ENCODE data around the gene MOCS1.

Gene MOCS1

DNA sequence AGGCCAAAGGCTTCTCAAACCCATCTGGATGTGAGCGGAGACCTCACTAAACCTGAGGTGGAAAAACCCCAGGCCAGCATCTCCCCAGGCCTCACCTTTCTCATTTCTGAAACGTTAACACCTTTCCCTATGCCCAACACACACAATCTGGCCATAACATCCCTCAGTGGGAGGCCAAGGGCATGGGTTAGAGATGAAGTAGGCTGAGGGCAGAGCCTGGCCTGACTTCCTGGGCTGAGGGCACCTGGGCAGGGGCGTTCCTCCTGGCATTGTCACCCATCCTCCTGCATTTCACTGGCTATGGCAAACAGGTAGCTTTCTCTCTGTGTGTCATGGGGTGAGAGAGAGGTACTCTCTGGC, 8.4 kb downstream of the MOCS1 start:
- no peak overlapping the region for H3K18ac ChIP-seq (ENCODE audit: low read depth in 1 of 2, low read length in 2 of 2)
- no peak overlapping the region for H2BK12ac ChIP-seq (ENCODE audit: low read length in 2 of 2)
- no peaks in the 10 kb centered on the region for H3K27me3 ChIP-seq (ENCODE audit: control insufficient read depth in 1 of 2, insufficient read depth in 1 of 2, low read length in 2 of 2)
- whole genome bisulfite sequencing: 100% methylated on average over 1 of the region's 3 CpGs
- no peak overlapping the region for H3K4me3 ChIP-seq (ENCODE audit: insufficient read depth in 1 of 2, low read depth in 1 of 2, low read length in 2 of 2)
- H3K27ac ChIP-seq (ENCODE audit: low read length, poor library complexity, severe bottlenecking): no peak overlapping the region
- H4K91ac ChIP-seq (ENCODE audit: low read length): no peak overlapping the region
- peaks cover 16% of the 10 kb centered on the region for H3K4me1 ChIP-seq (ENCODE audit: control insufficient read depth, insufficient read depth, low read depth, low read length)
- H4K8ac ChIP-seq (ENCODE audit: low read length): no peak overlapping the region
- no peak overlapping the region for H2BK15ac ChIP-seq (ENCODE audit: low read depth, poor library complexity, severe bottlenecking)
- no peak overlapping the region for H2BK120ac ChIP-seq (ENCODE audit: low read depth, low read length)
- no peak overlapping the region for H2AFZ ChIP-seq (ENCODE audit: low read depth, low read length)
- no peak overlapping the region for H3K23ac ChIP-seq (ENCODE audit: low read length in 2 of 2)
- H2AK5ac ChIP-seq (ENCODE audit: low read length, severe bottlenecking): no peak overlapping the region
- H3K4ac ChIP-seq (ENCODE audit: low read depth in 1 of 2, low read length in 2 of 2): no peak overlapping the region
- no peaks in the 10 kb centered on the region for H3K9me3 ChIP-seq (ENCODE audit: control insufficient read depth, low read length)
- peaks cover 13% of the 10 kb centered on the region for H3K79me1 ChIP-seq (replicated peaks; ENCODE audit: low read length, poor library complexity, severe bottlenecking)
- H3K14ac ChIP-seq (ENCODE audit: low read length in 2 of 2): no peak overlapping the region
- DNase-seq: no peak
- peaks cover 32 to 43% of the 10 kb centered on the region in 2 experiments for H3K36me3 ChIP-seq (ENCODE audit: control insufficient read depth in 1 of 2, insufficient read depth in 2 of 2, low read depth in 1 of 2, low read length in 2 of 2)
- no peak overlapping the region for H3K9ac ChIP-seq (ENCODE audit: low read length)
- no peak overlapping the region for H2BK5ac ChIP-seq (ENCODE audit: low read depth, low read length, poor library complexity, severe bottlenecking)
- H3K4me2 ChIP-seq (ENCODE audit: low read length, poor library complexity, severe bottlenecking): no peak overlapping the region

DNA sequence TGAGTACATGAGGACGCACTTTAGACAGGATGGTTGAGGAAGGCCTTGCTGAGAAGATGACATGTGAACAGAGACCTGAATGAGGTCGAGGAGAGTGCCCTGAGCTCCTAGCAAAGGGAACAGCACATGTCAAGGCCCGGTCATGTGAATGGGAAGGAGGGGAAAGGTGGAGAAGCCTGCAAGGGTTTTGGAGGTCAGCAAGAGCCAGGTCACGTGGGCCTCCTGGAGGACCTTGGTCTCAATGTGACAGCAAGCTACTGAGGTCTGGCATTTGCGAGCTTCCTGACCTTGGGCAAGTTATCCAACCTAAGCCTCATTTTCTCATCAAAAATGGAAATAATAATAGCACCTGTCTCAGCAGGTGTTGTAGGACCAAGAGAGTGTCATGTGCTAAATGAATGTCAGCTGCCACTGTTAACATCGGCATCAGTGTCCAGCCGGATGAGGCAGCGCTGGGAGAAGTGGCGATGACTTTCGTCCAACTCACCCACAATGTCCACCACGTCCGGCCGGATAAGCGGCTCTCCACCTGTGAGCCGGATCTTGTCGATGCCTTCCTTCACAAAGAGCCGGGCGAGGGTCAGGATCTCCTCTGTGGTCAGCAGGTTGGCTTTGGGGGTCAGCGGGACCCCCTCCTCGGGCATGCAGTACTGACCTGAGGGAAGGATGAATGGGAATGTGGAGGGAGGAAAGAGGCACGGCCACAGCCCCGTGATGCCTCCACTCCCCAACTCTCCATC, 8.9 kb downstream of the MOCS1 start:
- Histone ChIP-seq H3K4ac (ENCODE audit: low read depth in 1 of 2, low read length in 2 of 2) (no peak overlapping the region), H3K14ac (ENCODE audit: low read length in 2 of 2) (no peak overlapping the region), H3K79me1 (replicated peaks; ENCODE audit: low read length, poor library complexity, severe bottlenecking) (peaks cover 12% of the 10 kb centered on the region), H3K18ac (ENCODE audit: low read depth in 1 of 2, low read length in 2 of 2) (no peak overlapping the region), H3K23ac (ENCODE audit: low read length in 2 of 2) (no peak overlapping the region), H3K27ac (ENCODE audit: low read length, poor library complexity, severe bottlenecking) (no peak overlapping the region), H2BK12ac (ENCODE audit: low read length in 2 of 2) (no peak overlapping the region), H2BK120ac (ENCODE audit: low read depth, low read length) (no peak overlapping the region), H3K9ac (ENCODE audit: low read length) (no peak overlapping the region), H3K36me3 (ENCODE audit: control insufficient read depth in 1 of 2, insufficient read depth in 2 of 2, low read depth in 1 of 2, low read length in 2 of 2) (peaks cover 32 to 43% of the 10 kb centered on the region in 2 experiments), H4K91ac (ENCODE audit: low read length) (no peak overlapping the region), H2BK15ac (ENCODE audit: low read depth, poor library complexity, severe bottlenecking) (no peak overlapping the region), H2AFZ (ENCODE audit: low read depth, low read length) (no peak overlapping the region), H3K9me3 (ENCODE audit: control insufficient read depth, low read length) (no peaks in the 10 kb centered on the region), H3K4me2 (ENCODE audit: low read length, poor library complexity, severe bottlenecking) (no peak overlapping the region), H3K4me3 (ENCODE audit: insufficient read depth in 1 of 2, low read depth in 1 of 2, low read length in 2 of 2) (no peak overlapping the region), H3K4me1 (ENCODE audit: control insufficient read depth, insufficient read depth, low read depth, low read length) (peaks cover 17% of the 10 kb centered on the region), H2AK5ac (ENCODE audit: low read length, severe bottlenecking) (no peak overlapping the region), H2BK5ac (ENCODE audit: low read depth, low read length, poor library complexity, severe bottlenecking) (no peak overlapping the region), H4K8ac (ENCODE audit: low read length) (no peak overlapping the region), H3K27me3 (ENCODE audit: control insufficient read depth in 1 of 2, insufficient read depth in 1 of 2, low read length in 2 of 2) (no peaks in the 10 kb centered on the region)
- WGBS: 97% methylated on average over 18 of the region's 22 CpGs
- DNase-seq: no peak

DNA sequence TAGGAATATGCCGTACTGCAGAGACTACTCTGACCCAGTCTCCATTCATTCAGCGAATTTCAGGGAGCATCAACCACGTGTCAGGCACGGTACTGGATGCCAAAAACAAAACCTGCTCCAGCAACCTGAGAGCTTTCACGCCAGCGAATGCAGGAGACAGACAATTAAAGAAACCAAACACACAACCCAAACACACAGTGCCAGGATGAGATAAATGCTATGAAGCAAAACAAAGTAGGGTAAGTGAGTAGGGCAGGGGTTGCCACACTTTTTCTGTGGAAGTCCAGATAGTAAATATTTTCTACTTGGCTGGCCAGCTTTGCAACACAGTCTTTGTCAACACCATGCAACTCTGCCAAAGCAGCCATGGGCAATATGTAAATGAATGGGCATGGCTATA, 10.0 kb downstream of the MOCS1 start:
- Histone ChIP-seq H3K36me3 (ENCODE audit: control insufficient read depth in 1 of 2, insufficient read depth in 2 of 2, low read depth in 1 of 2, low read length in 2 of 2) (peaks cover 32 to 43% of the 10 kb centered on the region in 2 experiments), H3K23ac (ENCODE audit: low read length in 2 of 2) (no peak overlapping the region), H2BK15ac (ENCODE audit: low read depth, poor library complexity, severe bottlenecking) (no peak overlapping the region), H2BK12ac (ENCODE audit: low read length in 2 of 2) (no peak overlapping the region), H3K4me2 (ENCODE audit: low read length, poor library complexity, severe bottlenecking) (no peak overlapping the region), H3K4me3 (ENCODE audit: insufficient read depth in 1 of 2, low read depth in 1 of 2, low read length in 2 of 2) (no peak overlapping the region), H3K27me3 (ENCODE audit: control insufficient read depth in 1 of 2, insufficient read depth in 1 of 2, low read length in 2 of 2) (no peaks in the 10 kb centered on the region), H3K9ac (ENCODE audit: low read length) (no peak overlapping the region), H2AK5ac (ENCODE audit: low read length, severe bottlenecking) (no peak overlapping the region), H3K18ac (ENCODE audit: low read depth in 1 of 2, low read length in 2 of 2) (no peak overlapping the region), H3K4ac (ENCODE audit: low read depth in 1 of 2, low read length in 2 of 2) (no peak overlapping the region), H3K79me1 (replicated peaks; ENCODE audit: low read length, poor library complexity, severe bottlenecking) (peaks cover 8% of the 10 kb centered on the region), H4K8ac (ENCODE audit: low read length) (no peak overlapping the region), H3K9me3 (ENCODE audit: control insufficient read depth, low read length) (no peaks in the 10 kb centered on the region), H3K14ac (ENCODE audit: low read length in 2 of 2) (no peak overlapping the region), H3K27ac (ENCODE audit: low read length, poor library complexity, severe bottlenecking) (no peak overlapping the region), H4K91ac (ENCODE audit: low read length) (no peak overlapping the region), H2AFZ (ENCODE audit: low read depth, low read length) (no peak overlapping the region), H3K4me1 (ENCODE audit: control insufficient read depth, insufficient read depth, low read depth, low read length) (peaks cover 17% of the 10 kb centered on the region), H2BK120ac (ENCODE audit: low read depth, low read length) (no peak overlapping the region), H2BK5ac (ENCODE audit: low read depth, low read length, poor library complexity, severe bottlenecking) (no peak overlapping the region)
- 95% methylated on average over 5 of the region's 6 CpGs for WGBS
- no peak for DNase-seq

DNA sequence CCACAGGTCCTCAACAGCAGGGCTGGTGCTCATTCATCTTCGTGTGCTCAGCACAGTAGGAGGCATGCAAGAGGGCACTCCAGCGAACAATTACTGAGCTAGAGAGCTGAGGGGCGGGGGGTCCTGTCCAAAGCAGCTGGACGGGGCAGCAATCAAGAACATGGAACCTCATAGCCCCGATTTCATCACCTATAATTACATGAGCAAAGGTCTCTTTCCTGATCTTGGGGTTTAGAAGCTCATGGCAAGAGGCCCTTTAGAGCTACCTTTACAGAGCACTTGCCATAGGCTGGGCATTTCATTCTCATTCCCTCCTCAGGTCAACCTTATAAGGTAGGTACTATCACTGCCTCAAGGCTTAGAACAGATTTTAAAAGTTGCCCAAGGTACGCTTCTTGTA, 10.4 kb downstream of the MOCS1 start:
- Histone ChIP-seq H2BK5ac (ENCODE audit: low read depth, low read length, poor library complexity, severe bottlenecking) (no peak overlapping the region), H2BK120ac (ENCODE audit: low read depth, low read length) (no peak overlapping the region), H3K4me2 (ENCODE audit: low read length, poor library complexity, severe bottlenecking) (no peak overlapping the region), H3K18ac (ENCODE audit: low read depth in 1 of 2, low read length in 2 of 2) (no peak overlapping the region), H2AK5ac (ENCODE audit: low read length, severe bottlenecking) (no peak overlapping the region), H4K91ac (ENCODE audit: low read length) (no peak overlapping the region), H3K14ac (ENCODE audit: low read length in 2 of 2) (no peak overlapping the region), H3K36me3 (ENCODE audit: control insufficient read depth in 1 of 2, insufficient read depth in 2 of 2, low read depth in 1 of 2, low read length in 2 of 2) (peaks cover 32 to 43% of the 10 kb centered on the region in 2 experiments), H3K4me3 (ENCODE audit: insufficient read depth in 1 of 2, low read depth in 1 of 2, low read length in 2 of 2) (no peak overlapping the region), H3K4ac (ENCODE audit: low read depth in 1 of 2, low read length in 2 of 2) (no peak overlapping the region), H2AFZ (ENCODE audit: low read depth, low read length) (no peak overlapping the region), H2BK12ac (ENCODE audit: low read length in 2 of 2) (no peak overlapping the region), H3K9ac (ENCODE audit: low read length) (no peak overlapping the region), H3K27me3 (ENCODE audit: control insufficient read depth in 1 of 2, insufficient read depth in 1 of 2, low read length in 2 of 2) (no peaks in the 10 kb centered on the region), H2BK15ac (ENCODE audit: low read depth, poor library complexity, severe bottlenecking) (no peak overlapping the region), H3K4me1 (ENCODE audit: control insufficient read depth, insufficient read depth, low read depth, low read length) (peaks cover 17% of the 10 kb centered on the region), H3K27ac (ENCODE audit: low read length, poor library complexity, severe bottlenecking) (no peak overlapping the region), H3K79me1 (replicated peaks; ENCODE audit: low read length, poor library complexity, severe bottlenecking) (peaks cover 10% of the 10 kb centered on the region), H4K8ac (ENCODE audit: low read length) (no peak overlapping the region), H3K9me3 (ENCODE audit: control insufficient read depth, low read length) (no peaks in the 10 kb centered on the region), H3K23ac (ENCODE audit: low read length in 2 of 2) (no peak overlapping the region)
- 89% methylated on average over 6 of the region's 6 CpGs for WGBS
- DNase-seq: no peak
